AG09319 (cell line): ENCODE results near the gene KIF26B.

Experiments used
- DNase-seq: peaks from one replicate; pipeline ENCODE4 v3.0.0-alpha.2; 2010; ENCODE audit warnings: low read depth; ENCODE audit errors: extremely low read depth
- TF ChIP-seq, protein P1 (sequence below): IDR thresholded peaks from 2 replicates; pipeline ENCODE4 v1.5.1; 2011; ENCODE audit warnings: low read depth, mild to moderate bottlenecking, inconsistent platforms, low read length, moderate library complexity

KIF26B gene

DNA sequence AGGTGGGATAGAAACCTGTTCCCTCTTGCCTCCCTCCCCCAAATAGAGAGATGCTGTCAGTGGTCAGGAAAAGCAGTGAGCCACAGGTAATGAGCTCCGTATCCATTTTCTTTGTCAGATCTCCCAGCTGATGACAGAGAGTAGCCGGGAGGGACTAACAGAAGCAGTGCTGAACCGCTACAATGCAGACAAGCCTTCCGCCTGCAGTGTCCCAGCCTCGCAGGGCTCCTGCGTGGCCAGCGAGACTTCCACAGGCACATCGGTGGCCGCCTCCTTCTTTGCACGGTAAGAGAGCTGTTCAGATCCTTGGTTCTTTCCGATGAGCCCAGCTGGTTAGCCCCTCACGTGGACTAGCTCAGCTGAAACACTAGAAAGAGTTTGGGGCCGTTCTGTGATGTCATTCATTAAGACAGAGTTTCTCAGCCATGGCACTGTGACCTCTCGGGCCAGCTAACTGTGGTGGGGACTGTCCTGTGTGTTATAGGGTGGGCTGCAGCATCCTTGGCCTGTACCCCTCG lies 264.7 kb downstream of the KIF26B start:
- no peak for DNase-seq
- TF ChIP-seq, protein P1, sequence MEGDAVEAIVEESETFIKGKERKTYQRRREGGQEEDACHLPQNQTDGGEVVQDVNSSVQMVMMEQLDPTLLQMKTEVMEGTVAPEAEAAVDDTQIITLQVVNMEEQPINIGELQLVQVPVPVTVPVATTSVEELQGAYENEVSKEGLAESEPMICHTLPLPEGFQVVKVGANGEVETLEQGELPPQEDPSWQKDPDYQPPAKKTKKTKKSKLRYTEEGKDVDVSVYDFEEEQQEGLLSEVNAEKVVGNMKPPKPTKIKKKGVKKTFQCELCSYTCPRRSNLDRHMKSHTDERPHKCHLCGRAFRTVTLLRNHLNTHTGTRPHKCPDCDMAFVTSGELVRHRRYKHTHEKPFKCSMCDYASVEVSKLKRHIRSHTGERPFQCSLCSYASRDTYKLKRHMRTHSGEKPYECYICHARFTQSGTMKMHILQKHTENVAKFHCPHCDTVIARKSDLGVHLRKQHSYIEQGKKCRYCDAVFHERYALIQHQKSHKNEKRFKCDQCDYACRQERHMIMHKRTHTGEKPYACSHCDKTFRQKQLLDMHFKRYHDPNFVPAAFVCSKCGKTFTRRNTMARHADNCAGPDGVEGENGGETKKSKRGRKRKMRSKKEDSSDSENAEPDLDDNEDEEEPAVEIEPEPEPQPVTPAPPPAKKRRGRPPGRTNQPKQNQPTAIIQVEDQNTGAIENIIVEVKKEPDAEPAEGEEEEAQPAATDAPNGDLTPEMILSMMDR, result no peak

DNA sequence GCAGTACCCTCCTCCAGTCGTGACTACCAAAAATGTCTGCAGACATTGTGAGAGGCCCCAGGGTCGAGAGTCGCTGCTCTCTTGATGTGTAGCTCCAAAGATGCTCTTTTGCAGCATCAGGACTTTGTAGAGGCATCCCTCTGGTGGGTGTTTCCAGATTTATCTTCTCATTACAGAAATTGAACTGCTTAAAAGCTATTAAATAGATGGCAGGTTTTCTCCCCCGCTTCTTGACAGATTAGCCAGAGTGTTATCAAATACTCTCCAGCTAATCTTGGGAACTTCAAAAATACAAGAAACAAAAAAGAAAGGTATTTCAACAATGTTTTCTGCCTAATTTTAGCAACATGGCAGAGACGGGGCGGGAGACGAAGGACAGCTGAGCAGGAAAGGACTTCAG lies 265.2 kb downstream of the KIF26B start:
- no peak for DNase-seq
- TF ChIP-seq, protein P1, result no peak

DNA sequence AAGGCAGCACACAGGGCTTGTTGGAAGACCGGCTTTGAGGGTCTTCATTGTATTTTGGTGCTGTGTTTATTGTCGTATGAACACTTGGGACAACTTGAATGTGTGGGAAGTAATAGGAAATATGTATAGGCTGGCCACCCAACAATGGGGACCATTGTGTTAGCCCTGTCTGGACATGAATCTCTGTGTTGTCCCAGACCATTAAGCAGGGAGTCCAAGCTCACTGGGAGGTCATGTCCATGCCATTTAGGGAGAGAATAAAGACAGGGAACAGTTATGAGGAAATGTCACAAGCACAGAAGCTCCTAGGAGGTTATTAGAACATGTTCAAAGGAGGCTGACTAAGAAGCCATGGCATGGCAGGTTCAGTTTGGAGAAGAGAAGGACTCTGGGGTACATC lies 266.1 kb downstream of the KIF26B start:
- TF ChIP-seq, protein P1, result no peak

DNA sequence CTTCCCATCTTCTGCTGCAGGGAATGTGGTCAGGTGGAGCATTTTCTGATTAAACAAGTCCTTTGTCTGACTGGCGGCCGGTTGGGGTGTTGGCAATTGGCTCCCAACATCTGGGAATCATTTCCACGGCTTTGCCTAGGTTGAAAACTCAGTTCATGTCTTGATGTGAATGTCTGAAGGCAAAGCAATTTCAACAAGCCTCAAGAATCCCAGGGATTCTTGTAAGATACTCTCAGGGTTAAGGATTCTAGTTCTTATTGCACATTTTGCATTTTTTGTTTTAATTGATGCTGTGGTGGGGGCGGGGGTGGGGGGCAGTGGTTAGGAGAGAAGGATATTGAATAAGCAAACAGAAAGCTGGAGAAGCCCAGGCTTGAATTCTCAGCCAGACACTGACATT lies 273.9 kb downstream of the KIF26B start:
- DNase-seq, result no peak
- TF ChIP-seq, protein P1, result no peak

More for the DNA sequence above, 266.1 kb downstream of the KIF26B start:
- no peak for DNase-seq

DNA sequence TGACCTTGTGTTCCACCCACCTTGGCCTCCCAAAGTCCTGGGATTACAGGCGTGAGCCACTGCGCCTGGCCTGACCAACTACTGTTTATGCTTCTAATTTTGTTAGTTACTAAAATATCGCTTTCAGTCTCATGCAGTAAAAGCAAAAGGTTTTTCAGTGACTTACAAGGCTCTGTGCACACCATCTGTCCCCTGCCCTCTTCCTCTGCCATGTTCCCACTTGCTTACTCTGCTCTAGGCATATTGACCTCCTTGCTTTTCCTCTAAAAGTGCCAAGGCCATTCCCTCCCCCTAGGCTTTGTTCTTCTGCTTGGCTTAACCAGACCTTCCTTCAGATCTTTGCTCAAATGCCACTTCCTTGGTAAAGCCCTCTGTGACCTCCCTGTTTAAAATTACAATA lies 276.9 kb downstream of the KIF26B start:
- TF ChIP-seq, protein P1, result no peak
- DNase-seq, result no peak

DNA sequence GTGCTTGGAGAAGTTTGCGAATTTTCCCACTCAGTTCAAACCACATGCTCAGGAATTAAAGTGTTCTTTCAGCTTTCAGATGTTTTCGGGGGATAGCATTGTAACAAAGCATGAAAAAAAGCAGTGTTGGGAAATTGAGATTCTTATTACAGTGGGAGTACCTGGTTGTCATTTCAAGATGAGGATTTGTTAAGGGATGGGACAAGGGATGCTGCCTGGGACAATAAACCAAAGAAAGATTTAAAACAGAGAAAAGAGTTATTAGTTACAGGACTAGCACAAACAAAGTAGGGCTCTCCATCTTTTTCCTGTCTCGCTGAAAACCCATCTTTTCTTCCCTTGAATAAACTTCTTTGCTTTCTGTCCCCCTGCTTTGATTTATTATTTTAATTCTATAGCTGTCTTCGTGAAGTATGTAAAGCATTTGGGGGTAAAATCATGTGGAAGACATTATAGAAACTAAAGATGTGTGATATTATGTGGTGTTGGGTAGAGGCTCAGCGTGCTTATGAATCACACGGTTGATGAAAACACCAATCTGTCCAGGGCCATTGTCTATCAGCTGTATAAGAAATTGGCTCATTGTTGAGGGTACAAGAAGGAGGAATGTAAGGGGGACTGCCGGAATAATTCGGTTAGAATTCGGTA lies 277.6 kb downstream of the KIF26B start:
- DNase-seq, result no peak
- TF ChIP-seq, protein P1, result no peak

DNA sequence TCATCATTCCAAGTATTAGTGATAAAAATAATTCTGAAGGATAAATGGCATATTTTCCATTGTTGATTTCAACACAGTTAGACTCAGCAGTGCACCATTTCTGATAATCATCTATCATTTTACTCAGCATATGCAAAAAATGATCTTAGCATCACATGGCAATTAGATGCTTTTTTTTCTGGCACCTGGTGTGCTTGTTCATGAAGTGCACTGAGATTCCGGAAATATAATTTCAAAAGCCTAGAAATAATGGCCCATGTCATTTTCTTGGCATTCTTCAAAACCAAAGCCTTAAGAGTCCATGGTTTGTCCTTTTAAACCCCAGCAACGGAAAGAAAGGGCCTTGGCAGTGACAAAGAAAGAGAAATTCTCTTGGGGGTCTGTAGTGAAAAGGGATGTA lies 278.8 kb downstream of the KIF26B start:
- TF ChIP-seq, protein P1, result no peak
- no peak for DNase-seq
